Mesenteric fat pad (tissue), 1 donor: ENCODE results near the gene C11orf87. TPM values are rescaled to one million over a fixed set of nuclear protein-coding genes. Genes with fewer than 3 reads are reported as not detected.

Experiments
- DNase-seq: peaks from one replicate; pipeline ENCODE4 v3.0.0-alpha.2; 2020; ENCODE audit warnings: low spot score
- long read RNA-seq: library from polyadenylated mRNA; unstranded; transcript quantifications from one replicate; pipeline ENCODE4 v2.0.0, GENCODE V29; 2020
- total RNA-seq: library from RNA; stranded (reverse); fragmentation: NEBNext Ultra II Directional; extraction: Animal tissue kit (Norgen Biotek cat#: 25700); gene quantifications from one replicate; pipeline ENCODE4 v1.2.1, GENCODE V29; 2021
- donor health status: DM: yes; HTN: yes; CAD: no.

Gene C11orf87
- not detected for total RNA-seq
- long read RNA-seq = 0 reads

DNA sequence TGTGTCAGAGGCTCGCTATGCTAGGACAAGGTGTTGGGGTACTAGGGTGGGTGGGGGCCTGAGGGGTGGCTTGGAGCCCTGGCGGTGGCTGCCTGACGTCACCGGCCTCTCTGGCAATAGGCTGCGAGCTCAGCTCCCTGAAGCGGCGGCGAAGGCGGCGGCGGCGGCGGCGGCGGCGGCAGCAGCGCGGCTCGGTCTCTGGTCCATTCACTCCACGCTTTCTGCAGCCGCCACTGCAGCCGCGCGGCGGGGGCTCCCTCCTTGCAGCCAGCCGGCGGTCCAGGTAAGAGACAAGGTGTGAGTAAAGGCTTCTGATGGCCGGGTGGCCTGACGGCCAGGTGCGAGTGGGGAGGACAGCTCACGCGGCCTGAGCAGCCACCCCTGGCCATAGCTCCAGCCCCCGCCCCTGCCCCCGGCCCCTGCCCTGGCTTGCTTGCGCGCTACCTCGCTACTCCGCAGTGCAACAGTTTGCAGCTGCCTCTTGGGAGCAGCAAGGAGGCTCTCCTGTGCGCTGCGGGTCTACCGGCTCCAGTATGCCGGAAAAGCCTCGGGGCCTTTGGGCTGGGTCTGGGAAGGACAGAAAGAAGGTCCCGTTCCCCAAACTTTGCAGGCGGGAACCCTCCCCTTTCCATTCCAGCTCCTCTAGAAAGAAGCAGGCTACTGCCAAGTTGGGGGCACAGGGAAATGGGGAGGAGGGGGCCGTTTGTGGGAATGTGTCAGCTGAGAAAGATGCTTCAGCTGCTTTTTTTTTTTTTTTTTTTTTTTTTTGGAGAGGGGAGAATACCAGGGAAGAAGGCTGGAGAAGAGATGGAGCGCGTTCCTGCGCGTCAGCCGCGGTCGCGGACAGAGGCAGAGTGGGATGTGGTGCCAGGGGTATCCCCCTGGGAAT, at the start of gene C11orf87:
C11orf87 (plus strand) TSS at position 210 of the 889 bp plus-strand sequence. CDS start 1,444 bp downstream, outside the sequence.
- no peak for DNase-seq

DNA sequence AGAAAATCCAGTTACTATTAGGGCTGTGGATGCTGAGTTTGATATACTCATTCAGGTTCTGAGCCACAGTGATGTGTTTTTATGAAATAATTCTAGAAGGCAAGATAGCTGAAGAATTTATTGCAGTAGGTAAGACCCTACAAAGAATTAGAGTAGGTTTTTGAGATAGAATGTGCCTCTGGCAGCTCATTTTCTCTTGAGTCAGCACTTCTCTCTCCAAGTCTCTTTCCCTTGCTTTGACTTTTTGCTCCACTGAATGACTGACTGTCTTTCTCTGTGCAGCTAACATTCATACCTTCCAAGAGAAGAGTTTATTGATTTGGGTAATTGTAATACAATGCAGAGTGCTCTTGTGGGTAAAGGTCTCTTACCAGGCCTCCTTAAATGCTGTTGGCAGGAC, 48.0 kb upstream of the C11orf87 start:
- no peak for DNase-seq

DNA sequence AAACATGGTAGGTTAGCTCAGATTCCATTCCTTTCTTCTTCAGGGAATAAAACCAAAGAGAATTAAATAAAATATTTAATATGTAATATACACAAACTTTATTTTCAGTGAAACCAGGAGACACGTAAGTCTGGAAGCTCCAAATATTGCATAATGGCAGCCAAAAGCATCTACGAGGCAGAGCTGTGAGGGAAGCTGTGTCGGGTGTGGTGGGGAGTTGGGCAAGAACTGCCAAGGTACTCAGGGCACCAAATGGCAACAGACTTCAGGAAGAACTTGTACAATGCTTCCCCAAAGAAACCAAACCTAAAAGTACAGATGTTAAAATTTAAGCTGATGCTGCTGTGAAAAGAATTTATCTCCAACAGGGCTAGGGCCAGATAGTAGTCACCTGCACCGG, 47.5 kb upstream of the C11orf87 start:
- no peak for DNase-seq

DNA sequence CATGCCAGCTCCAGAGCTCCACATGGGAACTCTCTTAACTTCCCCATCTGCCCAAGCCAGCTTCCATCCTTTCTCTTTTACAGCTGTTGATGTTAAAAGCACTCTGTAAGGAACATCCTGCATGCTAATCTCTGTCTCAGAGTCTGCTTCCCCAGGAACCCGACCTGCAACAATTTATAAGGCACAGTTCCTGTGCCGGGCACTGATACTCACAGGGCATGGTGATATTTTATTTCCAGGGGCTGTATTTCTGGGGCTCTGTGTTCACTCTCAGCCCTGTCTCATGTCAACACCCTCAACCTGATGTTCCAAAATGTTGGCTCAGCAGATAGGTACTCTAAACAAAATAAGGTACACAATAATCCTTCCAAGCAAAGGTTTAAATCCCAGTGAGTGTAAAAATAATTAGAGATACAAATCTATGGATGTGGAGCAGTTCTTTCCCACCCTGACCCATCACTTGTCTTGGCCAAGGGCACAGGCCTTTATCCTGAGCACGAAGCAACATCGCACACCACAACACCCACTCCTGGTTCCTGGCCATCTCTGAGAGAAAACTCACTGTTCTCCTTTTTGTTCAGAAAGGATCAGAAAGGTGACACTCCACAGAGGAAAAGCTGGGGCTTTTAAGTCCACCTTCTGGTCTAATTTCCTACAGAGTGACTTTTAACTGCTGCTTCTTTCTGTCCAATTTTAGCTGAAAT, 44.8 kb upstream of the C11orf87 start:
- DNase-seq = no peak

DNA sequence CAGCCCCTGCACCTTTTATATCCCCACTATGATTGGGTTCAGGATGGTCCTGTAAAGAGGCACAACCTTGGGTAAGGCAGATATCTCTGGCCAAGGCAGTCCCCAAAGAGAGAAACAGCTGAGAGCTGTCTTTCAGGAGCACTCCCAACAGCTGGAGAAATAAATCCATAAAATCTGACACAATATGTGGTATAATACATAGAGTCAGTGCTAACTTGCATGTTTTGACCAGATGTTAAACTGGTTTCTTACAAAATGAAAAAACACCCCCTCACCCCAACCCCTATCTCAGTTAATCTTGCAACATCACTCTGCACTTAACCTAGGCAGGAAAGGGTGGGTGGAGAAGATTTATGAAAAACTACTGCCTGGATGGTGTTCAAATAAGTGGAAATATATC, 44.0 kb upstream of the C11orf87 start:
- DNase-seq = no peak

DNA sequence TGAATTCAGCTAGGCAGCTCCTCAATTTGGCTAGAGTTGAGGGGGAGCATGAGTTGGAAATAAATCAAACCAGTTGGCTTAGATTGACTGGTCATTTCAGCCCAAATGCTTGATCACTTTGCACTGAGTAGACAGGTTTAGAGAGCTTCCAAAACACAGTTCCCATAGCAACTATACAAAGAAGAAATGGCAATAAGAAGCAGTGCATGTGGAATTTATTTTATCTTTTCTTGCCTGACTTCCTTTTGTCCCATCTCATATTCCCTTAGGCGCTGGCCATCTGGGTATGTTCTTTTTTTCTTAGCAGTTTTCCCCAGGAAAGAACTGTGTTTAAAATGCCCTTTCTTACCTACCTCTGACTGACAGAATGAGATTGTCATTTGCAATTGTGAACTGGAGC, 38.7 kb upstream of the C11orf87 start:
- no peak for DNase-seq

DNA sequence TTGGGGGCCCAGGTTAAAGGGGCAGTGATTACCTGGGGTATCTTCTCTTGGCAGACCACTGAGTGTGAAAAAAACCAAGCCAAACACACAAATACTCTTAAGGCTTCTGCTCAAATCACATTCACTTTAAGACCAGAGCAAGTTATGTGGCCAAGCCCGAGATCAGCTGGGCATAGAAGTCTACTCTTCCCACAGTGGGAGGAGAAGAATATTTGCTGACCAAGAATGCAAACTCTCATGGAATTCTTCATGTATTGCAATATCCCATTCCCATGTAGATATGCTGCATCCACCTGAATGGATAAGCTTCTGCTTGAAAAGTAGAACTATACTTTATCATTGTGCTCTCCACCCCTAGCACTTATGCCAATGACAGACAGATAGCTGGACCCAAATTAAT, 37.1 kb upstream of the C11orf87 start:
- DNase-seq = no peak

DNA sequence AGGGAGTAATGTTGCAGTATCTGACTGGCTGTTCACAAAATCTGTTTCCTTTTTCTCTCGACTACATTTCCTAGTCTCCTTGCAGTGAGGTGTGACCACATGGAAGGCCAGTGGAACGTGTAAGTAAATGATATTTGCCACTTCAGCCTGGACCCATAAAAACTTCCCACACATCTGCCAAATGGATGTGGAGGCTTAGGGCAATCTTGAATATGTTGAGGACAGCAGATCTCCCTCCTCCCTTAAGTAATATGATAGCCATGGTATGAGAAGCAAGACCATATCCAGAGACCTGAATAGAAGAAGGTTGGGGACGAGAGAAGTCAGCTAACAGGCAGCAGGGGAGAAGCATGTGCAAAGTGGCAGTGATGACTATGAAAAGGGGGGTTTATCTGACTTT, 33.0 kb upstream of the C11orf87 start:
- DNase-seq = no peak

DNA sequence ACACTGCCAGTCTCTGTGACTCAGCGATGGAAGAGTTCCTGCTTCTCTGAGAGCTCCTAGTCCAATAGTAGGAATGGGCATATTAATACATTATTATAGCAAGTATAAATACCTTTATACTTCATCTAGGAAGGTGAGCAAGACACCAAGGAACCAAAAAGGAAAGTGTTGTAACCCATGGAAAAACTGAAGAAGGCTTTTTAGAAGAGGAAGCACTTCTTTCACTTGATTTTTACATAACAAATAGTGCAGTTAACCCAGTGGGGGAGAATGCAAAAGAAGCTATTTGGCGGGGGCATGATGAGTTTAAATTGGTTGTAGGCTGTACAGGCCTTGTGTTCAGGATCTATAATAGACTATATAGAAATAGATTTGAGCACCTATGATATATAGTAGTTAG, 31.2 kb upstream of the C11orf87 start:
- DNase-seq = no peak

DNA sequence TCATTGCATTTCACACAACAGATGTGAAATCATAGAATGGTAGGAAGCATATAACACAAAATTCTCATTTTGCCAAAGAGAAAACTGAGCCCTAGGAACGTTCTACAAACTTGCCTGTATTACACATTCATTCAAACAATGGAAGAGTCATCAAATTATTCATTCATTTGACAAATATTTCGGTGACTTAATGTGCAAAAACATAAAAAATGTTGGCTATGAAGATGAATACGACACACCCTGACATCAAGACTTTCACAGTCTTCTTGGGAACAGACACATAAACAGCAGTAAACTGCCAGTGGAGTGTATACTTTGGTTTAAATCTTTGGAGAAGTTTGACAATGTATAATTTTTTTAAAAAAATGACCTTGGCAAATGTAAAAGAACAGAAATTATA, 20.4 kb upstream of the C11orf87 start:
- no peak for DNase-seq

DNA sequence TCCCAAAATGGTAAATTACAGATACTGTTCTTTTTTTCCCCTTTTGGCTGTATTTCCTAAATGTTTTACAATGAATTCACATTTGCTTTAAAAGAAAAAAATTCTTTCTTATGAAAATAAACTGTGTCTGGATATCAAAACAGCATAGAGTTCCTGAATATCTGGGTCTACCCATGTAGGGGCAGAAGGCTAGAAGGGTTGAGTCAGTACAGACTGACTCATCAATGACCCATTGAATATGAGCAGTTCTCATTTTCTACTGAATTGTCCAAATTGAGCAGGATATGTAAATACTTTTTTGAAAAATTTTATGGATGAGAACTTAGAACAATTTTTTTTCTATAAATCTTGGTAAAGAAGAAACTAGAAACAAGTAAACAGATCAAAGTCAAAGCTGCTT, 16.3 kb upstream of the C11orf87 start:
- no peak for DNase-seq

DNA sequence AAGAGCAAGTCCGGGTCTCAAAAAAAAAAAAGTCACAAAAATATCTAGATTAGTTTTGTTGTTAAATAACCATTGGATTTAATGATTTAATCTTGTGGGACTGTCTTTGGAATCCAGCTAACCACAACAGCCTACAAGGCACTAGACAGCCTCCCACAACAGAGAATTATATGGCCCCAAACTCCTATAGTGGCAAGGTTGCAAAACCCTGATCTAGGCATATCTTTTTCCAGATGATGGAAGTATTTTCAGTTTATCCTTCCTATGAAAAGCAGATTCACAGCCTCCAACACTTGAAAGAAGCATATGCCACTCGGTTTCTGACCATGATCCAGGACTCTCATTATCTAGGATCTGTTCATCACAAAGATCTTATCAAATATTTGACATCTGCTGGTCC, 5.4 kb upstream of the C11orf87 start:
- DNase-seq = no peak

DNA sequence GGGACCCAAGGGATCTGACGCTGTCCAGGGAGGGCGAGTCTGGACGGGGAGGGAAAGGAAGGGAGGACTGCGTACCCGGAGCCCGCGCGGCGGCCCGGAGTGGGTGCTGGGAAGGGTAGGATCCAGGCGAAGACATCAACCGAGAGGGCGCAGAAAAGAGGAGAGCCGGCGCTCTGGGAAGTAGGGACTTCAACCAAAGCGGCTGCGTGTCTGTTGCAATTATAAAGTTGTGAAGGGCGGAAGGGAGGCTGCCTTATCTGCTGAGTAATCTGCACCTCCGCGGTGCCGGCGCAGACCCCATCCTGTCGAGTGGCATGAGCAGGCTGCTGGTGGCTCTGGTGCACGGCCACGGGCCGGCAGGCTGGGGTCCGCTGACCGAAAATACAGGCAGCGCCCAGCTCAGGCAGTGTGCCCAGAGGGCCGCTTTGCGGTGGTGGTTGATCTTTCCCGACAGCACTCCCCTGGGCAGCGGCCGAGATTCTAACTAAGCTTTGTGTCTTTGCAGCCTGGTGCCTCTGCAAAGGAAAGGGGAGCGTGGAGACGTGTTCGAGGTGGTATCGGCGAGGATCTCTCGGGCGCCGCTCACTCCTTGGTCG, 978 bp downstream of the C11orf87 start:
- no peak for DNase-seq

DNA sequence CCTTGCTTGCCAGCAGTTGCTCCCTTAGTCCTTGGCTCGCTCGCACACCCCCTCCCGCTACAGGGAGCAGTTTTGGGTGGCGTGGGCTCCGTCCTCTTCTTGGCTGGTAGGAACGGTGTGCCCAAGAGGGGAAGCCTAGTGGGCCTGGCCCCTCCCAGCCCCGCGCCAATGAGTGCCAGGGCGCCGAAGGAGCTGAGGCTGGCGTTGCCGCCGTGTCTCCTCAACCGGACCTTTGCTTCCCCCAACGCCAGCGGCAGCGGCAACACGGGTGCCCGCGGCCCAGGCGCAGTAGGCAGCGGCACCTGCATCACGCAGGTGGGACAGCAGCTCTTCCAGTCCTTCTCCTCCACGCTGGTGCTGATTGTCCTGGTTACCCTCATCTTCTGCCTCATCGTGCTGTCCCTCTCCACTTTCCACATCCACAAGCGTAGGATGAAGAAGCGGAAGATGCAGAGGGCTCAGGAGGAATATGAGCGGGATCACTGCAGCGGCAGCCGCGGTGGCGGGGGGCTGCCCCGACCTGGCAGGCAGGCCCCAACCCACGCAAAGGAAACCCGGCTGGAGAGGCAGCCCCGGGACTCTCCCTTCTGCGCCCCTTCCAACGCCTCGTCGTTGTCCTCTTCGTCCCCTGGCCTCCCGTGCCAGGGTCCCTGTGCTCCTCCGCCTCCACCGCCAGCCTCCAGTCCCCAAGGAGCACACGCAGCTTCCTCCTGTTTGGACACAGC, 1.6 kb downstream of the C11orf87 start:
- DNase-seq = no peak

DNA sequence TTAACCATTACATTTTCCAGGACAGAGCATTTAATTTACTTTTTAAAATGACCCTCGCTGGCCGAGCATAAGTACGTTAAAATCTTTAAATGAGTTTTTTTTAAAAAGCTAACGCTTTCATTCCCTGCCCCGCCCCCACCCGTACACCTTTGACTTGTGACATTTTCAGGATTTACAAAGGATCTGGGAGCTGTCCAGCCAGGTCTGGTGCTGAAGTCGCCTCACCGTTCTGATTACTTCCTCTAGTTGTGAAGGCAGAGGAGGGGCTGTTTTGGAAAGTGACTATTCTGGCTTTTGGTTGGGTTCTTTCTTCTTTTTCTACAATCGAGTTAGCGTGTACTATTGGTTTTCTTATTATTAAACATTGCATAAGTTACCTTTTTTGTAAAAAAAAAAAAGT, 2.9 kb downstream of the C11orf87 start:
- DNase-seq = no peak

DNA sequence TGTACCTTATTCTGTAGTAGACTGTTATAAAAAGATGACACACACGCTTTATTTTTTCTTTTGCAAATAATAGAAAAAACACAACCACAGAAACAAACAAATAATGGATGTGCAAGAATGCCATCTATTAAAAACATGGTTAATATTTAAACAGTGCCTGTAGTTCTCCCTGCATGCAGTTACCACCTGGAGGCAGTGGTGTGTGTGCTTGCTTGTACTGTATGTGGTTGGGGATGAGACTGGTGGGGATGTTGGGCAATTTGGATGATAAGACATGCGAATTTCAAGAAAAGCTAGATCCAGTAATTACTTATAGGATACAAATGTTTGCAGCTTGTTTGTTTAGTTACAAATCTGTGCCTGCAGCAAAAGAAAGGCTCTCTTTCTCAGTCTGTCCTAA, 3.6 kb downstream of the C11orf87 start:
- DNase-seq = no peak

DNA sequence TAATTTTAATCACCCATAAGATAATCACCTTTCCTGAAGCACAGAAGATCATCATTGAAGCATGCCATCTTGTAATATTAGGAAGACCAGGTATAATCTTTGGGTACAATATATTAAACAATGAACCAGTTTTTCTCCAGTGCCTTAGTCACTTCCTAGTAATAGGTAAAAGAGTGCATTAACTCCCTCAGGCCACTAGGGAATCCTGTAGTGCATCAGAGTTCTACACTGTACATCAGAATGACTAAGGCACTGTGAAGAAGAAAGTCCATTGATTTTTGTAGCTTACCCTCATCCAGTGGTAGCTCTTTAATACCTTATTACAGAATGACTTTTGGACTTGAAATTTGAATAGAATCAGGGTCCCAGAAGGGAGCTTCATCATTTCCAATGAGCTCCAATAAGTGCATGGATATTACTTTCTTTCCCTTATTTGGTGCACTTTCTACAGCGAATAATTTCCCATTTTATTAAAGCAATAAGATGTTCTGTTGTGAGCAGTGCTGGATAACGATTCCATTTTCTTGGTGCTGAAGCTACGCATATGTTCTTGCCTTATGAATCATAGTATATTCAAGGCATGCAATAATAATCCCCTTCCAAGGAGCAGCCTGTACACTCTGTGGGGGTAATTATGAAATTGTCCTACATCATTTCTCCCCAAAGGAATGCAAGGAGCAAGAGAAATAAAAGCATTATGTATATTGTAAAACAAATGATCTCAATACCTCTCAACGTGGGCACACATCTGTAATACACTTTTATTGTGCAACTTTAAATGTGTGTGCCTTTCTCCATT, 4.7 kb downstream of the C11orf87 start:
- DNase-seq = no peak

DNA sequence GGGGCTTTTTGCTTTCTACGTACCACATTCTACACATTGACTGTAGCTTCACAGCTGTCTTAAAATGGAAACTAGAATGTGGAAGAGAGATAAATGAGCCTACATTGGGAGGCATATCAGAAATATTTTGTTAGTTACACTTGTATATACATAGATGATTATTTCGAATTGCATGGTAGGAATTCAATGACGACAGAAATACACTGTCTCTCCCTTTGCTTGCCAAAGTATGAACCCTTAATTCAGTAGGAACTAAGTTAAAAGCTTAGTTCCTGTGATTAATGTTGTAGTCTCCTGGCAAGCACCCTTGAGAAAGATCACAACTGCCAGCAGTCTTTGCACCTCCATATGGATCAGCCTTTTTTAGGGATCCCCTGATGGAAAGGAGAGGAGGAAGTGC, 10.1 kb downstream of the C11orf87 start:
- no peak for DNase-seq

DNA sequence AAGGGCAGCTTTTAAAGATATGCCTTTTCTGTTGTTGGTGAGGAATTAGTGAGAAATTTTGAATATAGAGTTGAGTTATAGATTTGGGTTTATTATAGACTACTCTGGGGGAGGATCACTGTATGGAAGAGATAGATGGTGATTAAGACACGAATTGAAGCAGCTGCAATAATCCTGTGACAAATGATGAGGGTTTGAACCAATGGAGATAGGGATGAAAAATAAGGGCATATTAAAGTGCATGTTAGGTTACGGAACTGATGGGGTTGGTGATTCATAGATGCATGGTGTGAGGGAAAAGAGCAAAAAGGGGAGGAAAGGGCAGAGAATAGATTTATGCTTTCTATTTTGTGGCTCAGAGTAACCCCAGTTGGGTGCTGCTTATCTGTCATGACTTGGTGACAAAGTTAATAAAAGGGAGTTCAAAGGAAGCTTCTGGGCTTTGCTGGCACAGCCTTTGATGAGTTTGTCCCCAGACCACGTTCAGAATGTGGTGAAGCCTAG, 11.8 kb downstream of the C11orf87 start:
- no peak for DNase-seq

DNA sequence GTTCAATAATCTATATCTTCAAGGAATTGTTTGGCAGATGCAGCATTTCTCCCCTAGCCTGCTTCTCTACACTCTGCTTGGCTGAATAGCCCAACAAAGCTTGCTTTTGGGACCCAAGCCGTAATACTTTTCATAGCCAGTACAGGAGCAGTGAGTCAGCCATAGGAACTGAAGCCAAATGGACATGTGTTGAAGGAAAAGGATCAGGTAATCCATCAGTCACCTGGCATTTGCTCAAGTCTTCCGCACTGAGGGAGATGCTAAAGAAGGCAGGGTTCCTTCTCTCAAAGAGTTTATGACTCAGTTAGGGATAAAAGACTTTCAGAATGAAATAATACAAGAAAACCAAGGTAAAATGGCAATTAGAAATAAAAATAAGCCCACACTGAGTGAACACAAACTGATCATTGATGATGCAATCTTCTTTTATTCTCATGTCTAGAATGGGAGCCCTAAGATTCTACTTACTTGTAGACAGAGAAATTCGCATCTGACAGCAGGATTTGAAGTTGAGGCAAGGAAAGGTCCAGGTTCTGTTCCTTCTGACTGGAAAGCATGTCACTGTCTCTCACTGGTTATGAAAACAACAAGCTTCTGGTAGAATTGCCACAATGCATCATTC, 13.2 kb downstream of the C11orf87 start:
- DNase-seq = no peak
